Measurements from ENCODE around the gene ADCY1. TPM values are rescaled to one million over a fixed set of nuclear protein-coding genes. Genes with fewer than 3 reads are reported as not detected.
"Not testable (repeated sequence)": the region's sequence is repeated elsewhere in the genome, so short reads cannot be mapped to it uniquely, and the experiment has no call there.

Gene ADCY1
- total RNA-seq, 8 experiments from 2014 or later = 0.56 to 22.4 (median 12.1) TPM

DNA sequence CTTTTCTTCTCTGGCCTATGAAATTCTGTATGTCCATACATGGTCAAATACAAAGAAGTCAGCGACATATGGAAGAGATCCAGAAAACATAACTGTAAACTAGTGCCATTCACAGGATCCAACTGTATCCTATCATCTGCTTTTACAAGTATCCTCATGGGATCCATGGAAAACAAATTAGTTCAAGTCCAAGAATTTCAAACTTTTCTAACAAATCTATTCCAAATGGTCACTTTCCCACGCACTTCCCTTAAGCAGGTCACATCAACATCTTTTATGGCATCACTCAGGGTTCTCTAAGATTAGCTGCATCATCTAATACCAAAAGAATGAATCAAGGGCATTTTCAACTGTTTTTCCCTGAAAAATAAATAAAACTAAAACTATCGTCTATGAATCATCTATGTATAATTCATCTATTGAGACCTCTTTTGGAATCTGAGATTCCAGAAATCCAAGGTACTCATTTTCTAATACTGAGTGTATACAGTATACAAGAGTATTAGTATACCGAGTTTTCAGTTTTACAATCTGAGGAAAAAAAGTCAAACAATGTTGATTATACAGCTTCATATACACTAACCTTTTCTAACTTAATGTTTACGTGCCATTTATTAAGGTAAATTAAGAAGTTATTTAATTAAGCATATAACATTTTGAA is 187.5 kb downstream of the ADCY1 start:
- H3K4me1 ChIP-seq (replicated peaks in 1 of 2); in situ Hi-C loops (cut with MboI; ENCODE audit: low pct_unique_long_range_greater_than_20kb in 2 of 9, low sequenced_read_pairs in 9 of 9, unreplicated experiment in 9 of 9); H3K27ac ChIP-seq; H3K4me3 ChIP-seq: not testable (repeated sequence)
- WGBS, 10 experiments = 0 to 100% (median 91%) methylated on average over 1 to 4 of the region's 5 CpGs; no CpG with 5 or more reads in 2 of the 10 experiments
- peak in 2 of 8 experiments; percentile 43 to 60 for ATAC-seq (replicated peaks in 6 of 8)

DNA sequence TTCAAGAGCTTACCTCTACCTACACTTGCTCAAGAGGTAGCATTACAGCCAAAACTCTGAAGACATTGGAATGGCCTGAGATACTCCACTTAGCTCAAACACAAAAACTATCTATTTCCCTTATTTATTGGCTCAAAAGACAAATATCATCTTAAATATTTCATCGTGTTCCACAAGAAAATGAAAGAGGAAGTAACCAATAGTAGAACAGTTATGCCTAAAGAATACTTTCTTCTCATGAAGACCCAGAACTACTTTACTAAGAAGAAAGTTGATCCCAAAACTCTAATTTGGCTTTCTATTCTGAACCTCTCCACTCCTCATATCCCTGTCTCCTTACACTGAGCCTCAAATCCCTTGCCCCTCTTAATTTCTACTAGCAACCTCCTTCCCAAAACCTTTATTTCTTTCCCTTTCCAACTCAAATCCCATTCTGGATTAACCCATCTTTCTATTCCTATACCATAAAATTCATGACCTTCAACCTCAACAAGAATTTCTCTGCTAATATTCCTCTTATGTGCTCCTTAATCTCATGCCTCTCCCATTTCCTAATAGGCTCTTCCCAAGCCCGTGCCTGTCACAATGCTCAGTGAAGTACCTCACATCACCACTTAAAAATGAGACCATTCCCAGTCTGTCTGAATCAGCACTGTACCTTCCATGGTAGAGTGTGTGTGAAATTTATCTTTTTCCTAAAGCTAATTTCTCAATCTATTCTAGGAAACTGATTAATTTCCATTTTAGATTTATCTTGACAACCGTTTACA is 188.2 kb downstream of the ADCY1 start:
- in situ Hi-C loops (cut with MboI; ENCODE audit: low pct_unique_long_range_greater_than_20kb in 2 of 9, low sequenced_read_pairs in 9 of 9, unreplicated experiment in 9 of 9); H3K4me1 ChIP-seq (replicated peaks in 1 of 2); H3K4me3 ChIP-seq; H3K27ac ChIP-seq: not testable (repeated sequence)
- ATAC-seq (replicated peaks in 6 of 8) = peak in 1 of 8 experiments; percentile 57
- 4 to 100% (median 83%) methylated on average over 1 to 3 of the region's 3 CpGs for WGBS, 10 experiments

DNA sequence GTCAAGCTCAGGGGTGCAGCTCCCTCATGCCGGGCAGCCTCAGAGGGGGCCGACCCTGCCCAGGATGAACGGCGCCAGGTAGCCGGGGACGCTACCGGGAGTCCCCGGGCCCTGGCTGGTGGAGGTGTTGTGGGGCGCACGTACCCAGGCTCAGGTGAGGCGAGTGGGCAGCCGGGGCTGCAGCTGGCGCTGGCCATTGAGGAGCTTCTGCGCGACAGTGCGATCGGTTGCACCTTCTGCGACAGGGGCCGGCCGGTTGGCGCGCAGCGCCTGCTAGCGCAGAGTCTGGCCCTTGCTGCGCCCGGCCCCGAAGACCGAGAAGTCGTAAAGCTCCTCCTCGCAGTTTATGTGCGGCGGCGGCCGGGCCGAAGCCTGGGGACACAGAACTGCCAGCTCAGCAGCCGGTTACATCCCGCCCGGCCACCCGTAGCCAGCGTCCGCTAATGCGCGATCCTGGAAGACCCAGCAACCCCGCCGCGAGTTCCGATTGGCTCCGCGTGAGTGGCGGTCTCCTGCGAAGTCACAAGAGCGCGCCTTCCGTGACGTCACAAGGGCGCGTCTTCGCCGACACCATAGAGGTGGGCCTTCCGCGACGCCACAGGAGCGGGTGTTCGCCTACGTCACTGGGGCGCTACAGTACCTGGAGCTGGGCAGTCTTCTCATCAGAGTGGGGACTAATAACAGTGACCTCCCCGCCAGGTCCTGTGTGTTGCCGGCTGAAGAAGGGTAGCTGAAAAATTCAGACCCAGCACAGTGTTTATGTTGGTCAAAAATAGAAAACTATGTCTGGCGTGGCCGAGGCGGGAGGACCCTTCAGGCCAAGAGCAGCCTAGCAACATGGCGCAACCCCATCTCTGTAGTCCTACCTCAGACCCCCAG is 194.6 kb downstream of the ADCY1 start:
- in situ Hi-C loops (cut with MboI; ENCODE audit: low pct_unique_long_range_greater_than_20kb in 2 of 9, low sequenced_read_pairs in 9 of 9, unreplicated experiment in 9 of 9) = not testable (repeated sequence)
- H3K27ac ChIP-seq = peak overlapping the region; percentile 89 to 96

DNA sequence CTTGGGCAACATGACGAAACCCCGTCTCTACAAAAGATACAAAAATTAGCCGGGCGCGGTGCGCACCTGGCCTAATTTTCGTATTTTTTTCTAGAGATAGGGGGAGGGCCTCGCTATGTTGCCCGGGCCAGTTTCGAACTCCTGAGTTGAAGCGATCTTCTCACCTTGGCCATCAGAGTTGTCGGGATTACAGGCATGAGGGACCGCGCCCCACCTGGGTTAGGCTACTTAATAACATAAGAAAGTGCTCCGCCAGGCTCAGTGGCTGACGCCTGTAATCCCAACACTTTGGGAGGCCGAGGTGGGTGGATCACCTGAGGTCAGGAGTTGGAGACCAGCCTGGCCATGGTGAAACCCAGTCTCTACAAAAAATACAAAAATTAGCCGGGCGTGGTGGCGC is 195.5 kb downstream of the ADCY1 start:
- 92 to 98% (median 96%) methylated on average over 2 to 14 of the region's 20 CpGs; no CpG with 5 or more reads in 6 of the 10 experiments for WGBS, 10 experiments
- ATAC-seq (replicated peaks in 6 of 8); in situ Hi-C loops (cut with MboI; ENCODE audit: low pct_unique_long_range_greater_than_20kb in 2 of 9, low sequenced_read_pairs in 9 of 9, unreplicated experiment in 9 of 9): not testable (repeated sequence)
- Histone ChIP-seq H3K4me1 (replicated peaks in 1 of 2) (peaks cover 9 to 11% of the 10 kb centered on the region in 2 donors), H3K27ac (peak overlapping the region; percentile 89 to 96), H3K4me3 (peak overlapping the region; percentile 71 to 100 (median 95))

More for the DNA sequence above, 194.6 kb downstream of the ADCY1 start:
- Histone ChIP-seq H3K4me1 (replicated peaks in 1 of 2) (peaks cover 9 to 11% of the 10 kb centered on the region in 2 donors), H3K4me3 (peak overlapping the region; percentile 71 to 100 (median 95))
- ATAC-seq (replicated peaks in 6 of 8) = peak; percentile 98 to 100 (median 100)
- 1 to 20% (median 9%) methylated on average over 1 to 12 of the region's 72 CpGs; no CpG with 5 or more reads in 6 of the 10 experiments for WGBS, 10 experiments

All from motor neuron (in vitro differentiated cells).